AG04450 (cell line): ENCODE results near the gene CPVL. TPM values are rescaled to one million over a fixed set of nuclear protein-coding genes. Genes with fewer than 3 reads are reported as not detected.
"Not testable (repeated sequence)": the region's sequence is repeated elsewhere in the genome, so short reads cannot be mapped to it uniquely, and the experiment has no call there.

ENCODE experiments used
- CTCF ChIA-PET: fragments of 300-600, 350-600 bp; formaldehyde crosslinking; extraction: SDS; loops from one replicate; lab custom pipeline; 2022; ENCODE audit warnings: antibody characterized with exemption, inconsistent platforms; lab: Charles Lee
- POLR2A ChIA-PET: fragments of 350-600 bp; formaldehyde crosslinking; extraction: SDS; loops from one replicate; lab custom pipeline; 2021; ENCODE audit warnings: antibody characterized with exemption, inconsistent platforms; lab: Yijun Ruan, JAX
- DNase-seq: peaks from one replicate; pipeline ENCODE4 v3.0.0-alpha.2; 2011; ENCODE audit warnings: low read depth, low spot score
- H3K27ac ChIP-seq: one replicate; pipeline ENCODE4 v1.5.1; 2012; ENCODE audit warnings: low read depth, low read length, control low read depth
- H3K27me3 ChIP-seq: one replicate; pipeline ENCODE4 v1.6.0; 2012; ENCODE audit warnings: low read length; ENCODE audit not compliant: control insufficient read depth, insufficient read depth
- H3K4me3 ChIP-seq: 2 replicates; pipeline ENCODE4 v1.5.1; 2011; ENCODE audit warnings: mild to moderate bottlenecking, low read depth, low read length, control low read depth
- H3K9me3 ChIP-seq: 2 replicates; pipeline ENCODE4 v1.5.1; 2012; ENCODE audit warnings: low read length; ENCODE audit not compliant: control insufficient read depth, insufficient read depth
- polyA plus RNA-seq: library from polyadenylated mRNA; depleted of rRNA; stranded (reverse); fragments of >200 nt; gene quantifications from 2 replicates; pipeline ENCODE4 v1.2.3, GENCODE V29; 2011
- TF ChIP-seq, protein P1 (sequence below): IDR thresholded peaks from 2 replicates; pipeline ENCODE4 v1.5.1; 2011; ENCODE audit warnings: low read depth, low read length, control low read depth, inconsistent platforms

Gene CPVL
- polyA plus RNA-seq, 1 experiment = not detected

DNA sequence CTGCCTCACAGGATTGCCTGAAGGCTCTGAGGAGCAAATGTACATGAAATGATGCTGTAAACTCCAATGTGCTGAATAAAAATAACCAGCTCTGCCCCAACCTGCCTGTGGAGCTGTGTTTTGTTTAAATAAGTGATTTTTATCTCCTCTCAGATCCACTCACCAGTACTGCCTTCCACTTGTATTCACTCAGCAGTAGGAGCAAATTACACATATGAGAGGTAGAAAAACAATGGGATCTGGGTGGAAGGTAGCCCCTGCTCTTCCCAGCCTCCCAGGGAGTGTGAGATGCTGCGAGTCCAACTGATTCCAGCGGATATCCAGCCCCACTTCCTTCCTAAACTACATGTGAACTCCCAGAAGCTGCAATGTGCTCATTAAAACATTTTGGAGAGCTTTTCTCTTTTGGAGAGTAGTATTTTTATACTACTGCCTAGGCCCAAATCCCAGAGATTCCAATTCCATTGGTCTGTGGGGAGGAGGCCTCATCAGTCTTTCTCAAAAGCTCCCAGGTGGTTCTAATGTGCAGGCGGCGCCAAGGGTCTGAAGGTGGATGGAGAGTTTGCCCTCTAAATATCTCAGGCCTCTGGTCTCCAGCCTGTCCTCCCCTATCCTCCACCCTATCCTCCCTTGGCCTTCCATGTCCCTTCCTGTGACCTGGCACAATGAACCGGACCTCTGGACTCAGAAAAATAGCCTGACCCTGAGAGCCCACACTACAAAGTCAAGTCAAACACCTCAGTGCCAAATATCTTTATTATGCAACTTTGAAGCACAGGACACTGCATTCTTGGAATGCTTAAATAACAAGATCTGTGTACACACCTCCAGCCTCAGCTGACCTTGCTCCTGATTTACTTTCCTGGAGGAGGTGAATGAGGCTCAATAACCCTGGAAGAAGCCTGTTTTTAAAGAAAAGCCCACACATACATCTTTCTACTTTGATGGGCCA lies 46.2 kb downstream of the CPVL start:
- CTCF ChIA-PET = interaction anchor here (0.6 to 26.2 kb wide), 5 partner anchors 23 to 508 kb away, joined by 3 to 930 read pairs (median 4); no protein-coding TSS in a partner anchor
- Histone ChIP-seq H3K9me3 (no peaks in the 10 kb centered on the region), H3K27ac (no peak overlapping the region), H3K27me3 (peaks cover 3% of the 10 kb centered on the region), H3K4me3 (no peak overlapping the region)
- DNase-seq = no peak
- TF ChIP-seq, protein P1, sequence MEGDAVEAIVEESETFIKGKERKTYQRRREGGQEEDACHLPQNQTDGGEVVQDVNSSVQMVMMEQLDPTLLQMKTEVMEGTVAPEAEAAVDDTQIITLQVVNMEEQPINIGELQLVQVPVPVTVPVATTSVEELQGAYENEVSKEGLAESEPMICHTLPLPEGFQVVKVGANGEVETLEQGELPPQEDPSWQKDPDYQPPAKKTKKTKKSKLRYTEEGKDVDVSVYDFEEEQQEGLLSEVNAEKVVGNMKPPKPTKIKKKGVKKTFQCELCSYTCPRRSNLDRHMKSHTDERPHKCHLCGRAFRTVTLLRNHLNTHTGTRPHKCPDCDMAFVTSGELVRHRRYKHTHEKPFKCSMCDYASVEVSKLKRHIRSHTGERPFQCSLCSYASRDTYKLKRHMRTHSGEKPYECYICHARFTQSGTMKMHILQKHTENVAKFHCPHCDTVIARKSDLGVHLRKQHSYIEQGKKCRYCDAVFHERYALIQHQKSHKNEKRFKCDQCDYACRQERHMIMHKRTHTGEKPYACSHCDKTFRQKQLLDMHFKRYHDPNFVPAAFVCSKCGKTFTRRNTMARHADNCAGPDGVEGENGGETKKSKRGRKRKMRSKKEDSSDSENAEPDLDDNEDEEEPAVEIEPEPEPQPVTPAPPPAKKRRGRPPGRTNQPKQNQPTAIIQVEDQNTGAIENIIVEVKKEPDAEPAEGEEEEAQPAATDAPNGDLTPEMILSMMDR = no peak
- POLR2A ChIA-PET = interaction anchor here (0.6 kb wide), 1 partner anchor 320 kb away, joined by 4 read pairs; no protein-coding TSS in a partner anchor

DNA sequence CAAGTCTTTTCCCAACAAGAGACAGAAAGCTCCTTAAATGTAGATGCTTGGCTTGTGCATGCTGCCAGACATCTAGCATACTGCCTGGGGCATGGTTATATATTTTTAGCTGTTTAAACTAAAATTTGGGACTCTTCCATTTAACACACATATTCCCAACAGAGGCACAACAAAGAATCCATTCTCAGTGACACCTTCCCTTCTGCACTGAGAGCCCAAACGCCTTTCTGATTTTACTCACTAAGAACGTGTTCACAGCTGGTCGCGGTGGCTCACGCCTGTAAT lies 49.9 kb downstream of the CPVL start:
- ChIA-PET CTCF (interaction anchor here (0.7 to 26.2 kb wide), 3 partner anchors 10 to 172 kb away, joined by 3 to 930 read pairs (median 6); no protein-coding TSS in a partner anchor), POLR2A (no interaction called here)
- no peaks in the 10 kb centered on the region for H3K27me3 ChIP-seq
- H3K9me3 ChIP-seq = no peaks in the 10 kb centered on the region
- no peak for DNase-seq
- TF ChIP-seq, protein P1 = no peak
- H3K27ac ChIP-seq = no peak overlapping the region
- no peak overlapping the region for H3K4me3 ChIP-seq

DNA sequence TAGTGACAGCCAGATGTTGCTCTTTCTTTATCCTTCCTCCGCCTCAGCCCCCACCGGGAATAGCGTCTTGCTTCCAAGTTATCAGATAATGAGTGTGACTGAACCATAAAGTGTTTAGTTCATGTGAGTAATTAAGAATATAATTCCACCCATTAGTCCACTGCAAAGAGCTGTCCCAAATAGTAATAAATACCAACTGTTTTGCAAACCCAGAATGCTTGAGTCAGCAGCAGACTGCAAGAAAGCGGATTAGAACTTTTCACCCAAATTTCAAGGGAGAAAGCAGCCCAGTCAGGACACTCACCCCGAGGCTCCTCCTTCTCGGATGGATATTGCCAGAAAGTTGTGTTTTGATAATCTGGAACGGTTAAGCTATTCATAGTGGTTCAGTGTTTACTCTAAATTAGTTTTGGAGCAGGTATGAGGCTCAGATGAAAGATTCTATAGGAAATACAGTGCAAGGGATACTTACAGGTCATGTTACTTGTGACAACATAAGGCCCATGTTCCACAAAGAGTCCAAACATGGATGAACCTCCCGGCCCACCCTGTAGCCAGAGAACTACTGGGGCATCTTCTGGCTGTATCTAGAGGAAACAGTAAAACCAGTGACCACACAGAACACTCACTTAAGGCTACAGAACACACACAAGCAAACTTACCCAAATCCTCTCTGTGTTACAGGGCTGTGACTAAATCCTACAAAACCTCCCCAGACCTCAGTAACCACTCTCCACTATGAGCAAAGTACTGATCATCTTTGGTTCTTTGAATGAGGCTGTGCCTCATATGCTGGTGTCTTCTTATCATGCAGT lies 50.5 kb downstream of the CPVL start:
- Histone ChIP-seq H3K4me3 (no peak overlapping the region), H3K27ac (no peak overlapping the region), H3K27me3 (peaks cover 4% of the 10 kb centered on the region), H3K9me3 (no peaks in the 10 kb centered on the region)
- CTCF ChIA-PET = interaction anchor here (0.6 to 26.2 kb wide), 5 partner anchors 10 to 171 kb away, joined by 3 to 930 read pairs (median 6); no protein-coding TSS in a partner anchor
- TF ChIP-seq, protein P1 = no peak
- POLR2A ChIA-PET = no interaction called here
- no peak for DNase-seq

DNA sequence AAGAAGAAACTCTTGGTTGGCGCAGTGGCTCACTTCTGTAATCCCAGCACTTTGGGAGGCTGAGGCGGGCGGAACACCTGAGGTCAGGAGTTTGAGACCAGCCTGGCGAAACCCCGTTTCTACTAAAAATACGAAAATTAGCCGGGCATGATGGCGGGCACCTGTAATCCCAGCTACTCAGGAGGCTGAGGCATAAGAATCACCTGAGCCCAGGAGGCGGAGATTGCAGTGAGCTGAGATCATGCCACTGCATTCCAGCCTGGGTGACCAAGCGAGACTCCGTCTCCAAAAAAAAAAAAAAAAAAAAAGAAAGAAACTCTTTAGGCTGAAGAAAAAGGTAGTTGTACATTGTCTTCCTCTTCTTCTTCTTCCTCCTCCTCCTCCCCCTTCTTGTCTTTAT lies 53.2 kb downstream of the CPVL start:
- H3K27ac ChIP-seq, POLR2A ChIA-PET, H3K9me3 ChIP-seq, H3K4me3 ChIP-seq, H3K27me3 ChIP-seq, DNase-seq: not testable (repeated sequence)
- CTCF ChIA-PET = interaction anchor here (26.2 kb wide), 1 partner anchor 168 kb away, joined by 930 read pairs; no protein-coding TSS in a partner anchor

DNA sequence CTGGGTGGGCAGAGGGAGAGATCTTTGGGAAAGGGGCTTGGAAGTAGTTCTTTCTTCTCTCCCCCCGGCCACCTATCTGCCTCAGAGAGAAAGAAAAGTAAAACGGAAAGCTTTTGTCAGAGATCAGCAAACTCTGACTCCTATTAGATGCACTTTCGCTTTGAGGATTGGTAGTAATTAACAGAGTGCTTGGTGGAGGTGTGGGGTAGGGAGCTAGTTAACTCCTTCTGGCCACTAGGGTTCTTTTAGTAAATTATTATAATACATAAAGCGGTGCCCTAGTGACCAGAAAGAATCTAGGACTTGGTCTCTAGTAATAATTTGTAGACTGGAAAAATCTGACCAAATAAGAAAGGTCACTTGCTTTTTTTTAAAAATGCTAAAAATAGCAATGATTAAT lies 54.6 kb downstream of the CPVL start:
- H3K27ac ChIP-seq = no peak overlapping the region
- TF ChIP-seq, protein P1 = no peak
- peaks cover 6% of the 10 kb centered on the region for H3K27me3 ChIP-seq
- H3K9me3 ChIP-seq = no peaks in the 10 kb centered on the region
- ChIA-PET POLR2A (no interaction called here), CTCF (interaction anchor here (1.8 to 26.2 kb wide), 3 partner anchors 12 to 167 kb away, joined by 6 to 930 read pairs (median 9); no protein-coding TSS in a partner anchor)
- no peak for DNase-seq
- H3K4me3 ChIP-seq = peak overlapping the region; percentile 31; the same call in 1 of the 2 replicates
